HL-60 (cell line): ENCODE results near the gene CDK8.

Experiments
- DNase-seq, 2 experiments: peaks; one replicate each; pipeline ENCODE4 v3.0.0-alpha.2; 2010 to 2020; ENCODE audit warnings: low read depth in 1 of 2, low spot score in 1 of 2
- H3K27ac ChIP-seq: fragments of 250-450 bp; sonication (Bioruptor Pico); replicated peaks from 2 replicates; pipeline ENCODE4 v1.5.1; 2020; ENCODE audit warnings: mild to moderate bottlenecking, moderate library complexity
- H3K27me3 ChIP-seq: fragments of 250-450 bp; sonication (Bioruptor Pico); 2 replicates; pipeline ENCODE4 v1.5.1; 2021; ENCODE audit warnings: mild to moderate bottlenecking, moderate library complexity; ENCODE audit not compliant: insufficient read depth, poor library complexity, severe bottlenecking
- H3K4me3 ChIP-seq: replicated peaks from 2 replicates; pipeline ENCODE4 v1.5.1; 2011; ENCODE audit warnings: mild to moderate bottlenecking, control low read depth, low read length; ENCODE audit not compliant: insufficient read depth
- CTCF ChIP-seq: IDR thresholded peaks from one replicate; pipeline ENCODE4 v1.5.1; 2011; ENCODE audit warnings: low read length, control low read depth, inconsistent platforms; ENCODE audit not compliant: insufficient read depth
- GABPA ChIP-seq: IDR thresholded peaks from 2 replicates; pipeline ENCODE4 v1.6.1; 2012; ENCODE audit warnings: low read depth
- POLR2AphosphoS5 ChIP-seq: IDR thresholded peaks from 2 replicates; pipeline ENCODE4 v1.6.1; 2012; ENCODE audit warnings: low read depth
- REST ChIP-seq: IDR thresholded peaks from 2 replicates; pipeline ENCODE4 v1.6.1; 2012; ENCODE audit warnings: low read depth; ENCODE audit not compliant: insufficient replicate concordance
- SPI1 ChIP-seq: IDR thresholded peaks from 2 replicates; pipeline ENCODE4 v1.6.1; 2012; ENCODE audit warnings: low read depth, mild to moderate bottlenecking, borderline replicate concordance

Gene CDK8

GRCh38 chr13:26446751-26447150 lies 192.8 kb downstream of the CDK8 start:
- no peak overlapping the region for H3K4me3 ChIP-seq
- no peaks in the 10 kb centered on the region for H3K27me3 ChIP-seq
- TF ChIP-seq CTCF (no peak), REST (no peak), GABPA (no peak), SPI1 (no peak), POLR2AphosphoS5 (no peak)
- H3K27ac ChIP-seq: no peak overlapping the region
- no peak for DNase-seq

GRCh38 chr13:26448032-26448431 lies 194.1 kb downstream of the CDK8 start:
- Histone ChIP-seq H3K27ac (no peak overlapping the region), H3K27me3 (no peaks in the 10 kb centered on the region), H3K4me3 (no peak overlapping the region)
- no peak for DNase-seq
- TF ChIP-seq REST: no peak
- no peak for TF ChIP-seq POLR2AphosphoS5
- no peak for TF ChIP-seq CTCF
- no peak for TF ChIP-seq SPI1
- TF ChIP-seq GABPA: no peak

GRCh38 chr13:26449063-26449848 lies 195.3 kb downstream of the CDK8 start:
- DNase-seq: no peak
- Histone ChIP-seq H3K27ac (no peak overlapping the region), H3K27me3 (no peaks in the 10 kb centered on the region), H3K4me3 (no peak overlapping the region)
- TF ChIP-seq GABPA: no peak
